Mesothelial cell of epicardium (in vitro differentiated cells): ENCODE results near the gene PPP2R5E. TPM values are rescaled to one million over a fixed set of nuclear protein-coding genes. Genes with fewer than 3 reads are reported as not detected.

ENCODE experiments used
- DNase-seq, 2 experiments: peaks; one replicate each; pipeline ENCODE4 v3.0.0; 2021; ENCODE audit warnings: low spot score in 2 of 2; ENCODE audit not compliant: unreplicated experiment in 2 of 2
- H3K27ac Mint-ChIP-seq: 2 replicates; pipeline ENCODE4 v1.8.0; 2021; ENCODE audit warnings: mixed read lengths
- H3K27me3 Mint-ChIP-seq: 2 replicates; pipeline ENCODE4 v1.8.0; 2021; ENCODE audit warnings: low read depth, mixed read lengths
- H3K36me3 Mint-ChIP-seq: 2 replicates; pipeline ENCODE4 v1.8.0; 2021; ENCODE audit warnings: mixed read lengths
- H3K4me1 Mint-ChIP-seq: 2 replicates; pipeline ENCODE4 v1.8.0; 2021; ENCODE audit warnings: mixed read lengths
- H3K4me3 Mint-ChIP-seq: 2 replicates; pipeline ENCODE4 v1.8.0; 2021; ENCODE audit warnings: mild to moderate bottlenecking, moderate library complexity, mixed read lengths
- H3K9me3 Mint-ChIP-seq: 2 replicates; pipeline ENCODE4 v1.8.0; 2021; ENCODE audit warnings: mixed read lengths
- CTCF ChIP-seq: fragments of 200-600 bp; sonication (generic); IDR thresholded peaks from one replicate; pipeline ENCODE4 v1.5.0; 2021; ENCODE audit warnings: antibody characterized with exemption; ENCODE audit not compliant: unreplicated experiment
- total RNA-seq: library from RNA; stranded (reverse); gene quantifications from 3 replicates; pipeline ENCODE4 v1.2.1, GENCODE V29; 2021

The PPP2R5E gene
- total RNA-seq, 1 donor from 2014 or later: 58.2 TPM

GRCh38 chr14:63564318-63564717 lies 21.1 kb upstream of the PPP2R5E start:
- no peaks in the 10 kb centered on the region for H3K36me3 Mint-ChIP-seq
- H3K4me1 Mint-ChIP-seq: peaks cover 8% of the 10 kb centered on the region
- no peak for TF ChIP-seq CTCF
- H3K27ac Mint-ChIP-seq: no peak overlapping the region
- no peaks in the 10 kb centered on the region for H3K27me3 Mint-ChIP-seq
- no peak for DNase-seq
- peaks cover 6% of the 10 kb centered on the region for H3K9me3 Mint-ChIP-seq
- no peak overlapping the region for H3K4me3 Mint-ChIP-seq

GRCh38 chr14:63563370-63564026 lies 20.3 kb upstream of the PPP2R5E start:
- Mint-ChIP-seq H3K9me3 (peaks cover 7% of the 10 kb centered on the region), H3K27ac (peak overlapping the region; percentile 6), H3K4me1 (peaks cover 8% of the 10 kb centered on the region), H3K27me3 (no peaks in the 10 kb centered on the region), H3K4me3 (no peak overlapping the region), H3K36me3 (no peaks in the 10 kb centered on the region)
- TF ChIP-seq CTCF: no peak
- no peak for DNase-seq

DNA sequence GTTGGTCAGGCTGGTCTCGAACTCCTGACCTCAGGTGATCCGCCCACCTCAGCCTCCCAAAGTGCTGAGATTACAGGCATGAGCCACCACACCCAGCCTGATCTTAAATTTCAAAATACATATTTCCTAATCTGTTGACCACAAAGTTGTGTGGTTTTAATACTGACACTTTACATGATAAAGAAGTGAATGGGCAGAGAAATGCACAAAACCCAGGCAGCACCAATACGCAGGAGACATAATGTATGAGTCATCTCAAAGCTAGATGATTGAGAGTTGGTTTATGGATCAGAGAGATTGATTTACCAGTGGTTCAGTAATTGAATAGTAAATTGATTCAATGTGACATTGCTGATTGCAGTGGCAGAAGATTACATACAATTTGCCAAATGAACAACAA lies 19.2 kb upstream of the PPP2R5E start:
- H3K4me3 Mint-ChIP-seq: no peak overlapping the region
- TF ChIP-seq CTCF: no peak
- H3K27me3 Mint-ChIP-seq: no peaks in the 10 kb centered on the region
- no peak for DNase-seq
- no peaks in the 10 kb centered on the region for H3K36me3 Mint-ChIP-seq
- peaks cover 7% of the 10 kb centered on the region for H3K9me3 Mint-ChIP-seq
- no peak overlapping the region for H3K27ac Mint-ChIP-seq
- peaks cover 8% of the 10 kb centered on the region for H3K4me1 Mint-ChIP-seq

- H3K9me3 Mint-ChIP-seq: peaks cover 3% of the 10 kb centered on the region
- H3K27me3 Mint-ChIP-seq: no peaks in the 10 kb centered on the region
- no peak overlapping the region for H3K4me3 Mint-ChIP-seq
- H3K27ac Mint-ChIP-seq: no peak overlapping the region
- TF ChIP-seq CTCF: no peak
- no peak for DNase-seq
- no peaks in the 10 kb centered on the region for H3K4me1 Mint-ChIP-seq
- no peaks in the 10 kb centered on the region for H3K36me3 Mint-ChIP-seq
Measured at GRCh38 chr14:63555572-63555971, 12.4 kb upstream of the PPP2R5E start.

DNA sequence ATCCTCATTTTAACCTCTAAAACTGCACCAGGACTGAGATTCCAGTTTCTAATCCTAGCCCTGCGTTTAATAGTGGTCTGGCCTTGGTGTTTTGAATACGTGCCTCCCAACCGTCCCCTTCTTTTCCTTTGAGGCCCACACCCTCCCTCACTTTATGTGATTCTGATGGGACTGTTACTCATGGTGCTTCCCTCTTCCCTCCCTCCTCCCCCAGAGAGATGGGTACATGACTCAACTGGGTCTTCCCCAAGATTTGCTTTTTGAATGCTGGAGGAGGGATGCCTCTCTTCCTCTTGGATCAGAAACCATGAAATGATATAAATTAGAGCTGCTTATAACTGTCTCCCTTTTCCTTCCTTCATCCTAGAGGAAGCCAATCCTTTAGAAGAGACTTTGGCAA lies 8.2 kb upstream of the PPP2R5E start:
- Mint-ChIP-seq H3K4me3 (no peak overlapping the region), H3K36me3 (no peaks in the 10 kb centered on the region), H3K4me1 (peaks cover 7% of the 10 kb centered on the region), H3K27me3 (no peaks in the 10 kb centered on the region), H3K27ac (no peak overlapping the region), H3K9me3 (no peaks in the 10 kb centered on the region)
- no peak for TF ChIP-seq CTCF
- DNase-seq: no peak
